Loucy (cell line): ENCODE data around the gene LMBR1.

Source experiments
- EZH2phosphoT487 ChIP-seq: fragments of 200-600 bp; IDR thresholded peaks from 2 replicates; pipeline ENCODE4 v1.6.1; 2018; ENCODE audit warnings: antibody characterized with exemption, mild to moderate bottlenecking, moderate library complexity, borderline replicate concordance
- TF ChIP-seq, protein P1 (sequence below): fragments of 200-600 bp; sonication (generic); conservative IDR thresholded peaks from 2 replicates; pipeline ENCODE4 v1.5.1; 2014; ENCODE audit warnings: mild to moderate bottlenecking, antibody characterized with exemption, low read length

DNA sequence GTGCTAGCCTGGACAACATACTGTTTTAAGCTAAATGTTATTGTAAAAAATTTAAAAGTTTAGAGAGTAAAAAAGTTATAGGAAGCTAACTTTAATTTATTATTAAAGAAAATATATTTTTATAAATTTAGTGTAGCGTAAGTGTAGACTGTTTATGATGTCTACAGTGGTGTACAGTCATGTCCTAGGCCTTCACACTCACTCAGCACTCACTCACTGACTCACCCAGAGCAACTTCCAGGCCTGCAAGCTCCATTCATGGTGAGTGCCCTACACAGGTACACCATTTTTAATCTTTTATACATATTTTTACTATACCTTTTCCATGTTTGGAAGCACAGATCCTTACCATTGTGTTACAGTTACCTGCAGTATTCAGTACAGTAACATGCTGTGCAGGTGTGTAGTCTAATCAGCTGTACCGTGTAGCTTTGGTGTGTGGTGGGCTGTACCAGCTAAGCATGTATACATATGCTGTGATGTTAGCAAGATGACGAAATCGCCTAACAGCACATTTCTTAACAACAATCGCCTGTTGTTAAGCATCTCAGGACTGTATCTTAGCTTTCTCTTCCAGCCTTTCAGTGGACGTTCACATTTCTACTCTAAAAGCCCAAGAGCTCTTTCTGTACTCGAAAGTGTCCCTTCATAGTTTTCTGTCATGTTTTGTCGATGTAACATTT lies 240.0 kb downstream of the LMBR1 start:
- TF ChIP-seq, protein P1, sequence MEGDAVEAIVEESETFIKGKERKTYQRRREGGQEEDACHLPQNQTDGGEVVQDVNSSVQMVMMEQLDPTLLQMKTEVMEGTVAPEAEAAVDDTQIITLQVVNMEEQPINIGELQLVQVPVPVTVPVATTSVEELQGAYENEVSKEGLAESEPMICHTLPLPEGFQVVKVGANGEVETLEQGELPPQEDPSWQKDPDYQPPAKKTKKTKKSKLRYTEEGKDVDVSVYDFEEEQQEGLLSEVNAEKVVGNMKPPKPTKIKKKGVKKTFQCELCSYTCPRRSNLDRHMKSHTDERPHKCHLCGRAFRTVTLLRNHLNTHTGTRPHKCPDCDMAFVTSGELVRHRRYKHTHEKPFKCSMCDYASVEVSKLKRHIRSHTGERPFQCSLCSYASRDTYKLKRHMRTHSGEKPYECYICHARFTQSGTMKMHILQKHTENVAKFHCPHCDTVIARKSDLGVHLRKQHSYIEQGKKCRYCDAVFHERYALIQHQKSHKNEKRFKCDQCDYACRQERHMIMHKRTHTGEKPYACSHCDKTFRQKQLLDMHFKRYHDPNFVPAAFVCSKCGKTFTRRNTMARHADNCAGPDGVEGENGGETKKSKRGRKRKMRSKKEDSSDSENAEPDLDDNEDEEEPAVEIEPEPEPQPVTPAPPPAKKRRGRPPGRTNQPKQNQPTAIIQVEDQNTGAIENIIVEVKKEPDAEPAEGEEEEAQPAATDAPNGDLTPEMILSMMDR = no peak
- TF ChIP-seq EZH2phosphoT487 = no peak
